SK-N-DZ (cell line): ENCODE results near the gene ZNF362.
"Not testable (repeated sequence)": the region's sequence is repeated elsewhere in the genome, so short reads cannot be mapped to it uniquely, and the experiment has no call there.

ENCODE experiments used
- DNase-seq: peaks from one replicate; pipeline ENCODE4 v3.0.0-alpha.2; 2015; ENCODE audit warnings: low spot score

The ZNF362 gene

DNA sequence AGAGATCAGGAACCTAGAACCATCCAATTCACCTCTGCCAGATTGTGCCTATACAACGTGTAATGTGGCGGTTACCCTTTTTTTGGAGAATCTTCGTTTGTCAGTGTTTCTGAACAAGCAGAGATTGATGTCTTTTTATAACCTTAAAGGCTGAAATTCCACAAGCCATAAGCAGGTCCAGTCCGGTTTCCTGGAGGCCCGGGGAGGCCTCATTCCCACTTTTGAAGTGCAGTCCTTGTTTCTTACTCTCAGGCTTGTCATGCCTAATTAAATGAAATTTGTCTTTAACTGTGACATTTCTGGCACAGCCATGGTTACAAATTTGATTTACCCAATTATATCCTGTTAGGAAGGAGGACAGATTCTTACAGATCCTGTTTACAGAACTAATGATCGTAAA, 27.8 kb downstream of the ZNF362 start:
- DNase-seq: peak; percentile 73

DNA sequence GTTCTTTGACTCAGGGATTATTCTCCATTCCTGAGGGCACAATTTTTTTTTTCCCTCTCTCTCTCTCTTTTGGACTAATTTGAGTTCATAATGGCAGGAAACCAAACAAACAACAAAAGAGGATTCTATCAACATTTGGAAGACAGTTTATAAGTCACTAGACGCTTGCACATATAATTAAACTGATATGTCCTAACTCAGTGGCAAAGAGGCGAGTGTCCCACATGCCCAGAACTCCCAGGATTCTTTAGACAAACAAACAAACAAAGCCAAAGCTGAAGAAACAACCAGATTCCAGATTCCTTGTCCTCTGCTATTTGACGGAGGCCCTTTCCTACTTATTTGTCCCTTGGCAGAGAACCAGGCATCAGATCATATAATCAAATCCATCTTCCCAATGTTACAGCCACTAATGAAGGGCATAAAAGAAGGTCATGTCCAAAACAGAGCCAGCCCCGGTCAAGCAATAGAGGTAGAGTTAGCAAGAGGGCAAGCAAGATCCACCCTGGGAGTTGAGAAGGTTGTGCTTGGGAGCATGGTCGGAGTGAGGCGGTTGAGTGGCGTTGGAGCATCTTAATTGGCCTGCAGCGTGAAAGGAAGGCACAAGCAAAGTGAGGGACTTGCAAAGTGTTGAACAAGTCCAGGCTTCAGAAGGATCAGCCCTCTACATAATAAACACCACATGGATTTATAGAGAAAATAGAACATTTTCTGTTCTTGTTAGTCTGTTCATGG, 30.3 kb downstream of the ZNF362 start:
- no peak for DNase-seq

DNA sequence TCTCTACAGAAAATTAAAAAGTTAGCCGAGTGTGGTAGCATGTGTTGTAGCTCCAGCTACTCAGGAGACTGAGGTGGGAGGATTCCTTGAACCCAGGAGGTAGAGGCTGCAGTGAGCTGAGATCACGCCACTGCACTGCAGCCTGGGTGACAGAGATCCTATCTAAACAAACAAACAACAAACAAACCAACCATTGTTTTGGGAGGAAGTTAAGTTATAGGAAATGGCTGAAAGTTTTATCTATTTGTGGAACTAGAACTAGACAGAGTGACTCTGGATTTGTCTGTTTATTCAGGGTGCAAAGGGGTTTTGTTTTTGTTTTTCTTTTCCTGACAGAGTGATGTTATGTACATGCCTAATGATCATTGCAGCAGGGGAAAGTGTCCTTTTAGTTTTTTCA, 31.0 kb downstream of the ZNF362 start:
- DNase-seq: no peak

DNA sequence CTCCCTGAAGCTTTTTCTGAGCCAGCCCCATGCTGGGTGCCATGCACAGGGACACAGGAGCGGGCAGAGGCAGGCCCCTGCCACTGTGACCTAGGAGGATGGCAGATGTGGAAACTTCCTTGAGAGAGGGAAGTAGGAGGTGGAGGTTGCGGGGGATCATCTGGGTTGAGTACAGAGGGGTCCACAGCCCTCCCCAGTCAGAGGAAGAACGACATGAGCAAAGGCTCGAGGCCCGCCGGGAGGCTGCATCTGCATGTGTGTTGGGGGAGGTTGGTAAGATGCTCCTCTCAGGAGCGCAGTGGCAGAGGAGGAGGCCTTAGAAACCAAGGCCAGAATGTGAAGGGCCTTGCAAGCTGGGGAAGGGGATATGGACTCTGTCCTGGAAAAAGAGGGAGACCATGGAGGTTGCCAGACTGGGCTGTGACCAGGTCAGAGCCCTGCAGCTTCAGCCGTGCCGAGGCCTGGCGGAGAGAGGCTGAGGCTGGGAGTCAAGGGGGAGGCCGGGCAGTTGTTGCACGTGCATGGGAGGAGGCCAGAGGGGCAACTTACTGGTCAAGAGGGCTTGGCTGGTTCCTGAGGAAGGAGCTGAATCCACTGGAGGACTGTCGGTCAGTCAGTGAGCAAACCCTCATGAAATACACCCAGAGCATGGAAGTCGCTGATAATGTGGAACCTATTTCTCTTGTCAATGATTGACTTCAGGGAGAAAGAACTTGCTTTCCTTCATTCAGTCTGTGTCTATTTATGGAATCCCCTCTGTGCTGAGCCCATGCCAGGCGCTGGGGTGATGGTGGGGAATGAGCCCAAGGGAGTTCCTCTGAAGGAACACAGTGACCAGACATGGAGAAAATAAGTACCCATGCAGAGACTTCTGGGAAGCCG, 32.9 kb downstream of the ZNF362 start:
- DNase-seq: no peak

DNA sequence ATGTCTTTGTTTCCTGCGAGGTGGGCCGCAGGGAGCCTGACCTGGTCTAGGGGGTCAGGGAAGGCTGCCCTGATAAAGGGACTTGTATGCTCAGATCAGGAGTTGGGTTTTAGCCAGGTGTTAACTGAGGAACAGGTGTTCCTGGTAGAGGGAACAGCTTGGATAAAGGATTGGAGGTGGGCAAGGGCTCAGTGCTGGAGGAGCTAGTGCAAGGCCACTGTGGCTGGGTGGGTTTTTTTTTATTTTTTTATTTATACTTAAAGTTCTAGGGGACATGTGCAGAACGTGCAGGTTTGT, 33.5 kb downstream of the ZNF362 start:
- DNase-seq: no peak

DNA sequence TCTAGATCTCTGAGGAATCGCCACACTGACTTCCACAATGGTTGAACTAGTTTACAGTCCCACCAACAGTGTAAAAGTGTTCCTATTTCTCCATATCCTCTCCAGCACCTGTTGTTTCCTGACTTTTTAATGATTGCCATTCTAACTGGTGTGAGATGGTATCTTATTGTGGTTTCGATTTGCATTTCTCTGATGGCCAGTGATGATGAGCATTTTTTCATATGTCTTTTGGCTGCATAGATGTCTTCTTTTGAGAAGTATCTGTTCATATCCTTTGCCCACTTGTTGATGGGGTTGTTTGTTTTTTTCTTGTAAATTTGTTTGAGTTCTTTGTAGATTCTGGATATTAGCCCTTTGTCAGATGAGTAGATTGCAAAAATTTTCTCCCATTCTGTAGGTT, 34.3 kb downstream of the ZNF362 start:
- DNase-seq: not testable (repeated sequence)

DNA sequence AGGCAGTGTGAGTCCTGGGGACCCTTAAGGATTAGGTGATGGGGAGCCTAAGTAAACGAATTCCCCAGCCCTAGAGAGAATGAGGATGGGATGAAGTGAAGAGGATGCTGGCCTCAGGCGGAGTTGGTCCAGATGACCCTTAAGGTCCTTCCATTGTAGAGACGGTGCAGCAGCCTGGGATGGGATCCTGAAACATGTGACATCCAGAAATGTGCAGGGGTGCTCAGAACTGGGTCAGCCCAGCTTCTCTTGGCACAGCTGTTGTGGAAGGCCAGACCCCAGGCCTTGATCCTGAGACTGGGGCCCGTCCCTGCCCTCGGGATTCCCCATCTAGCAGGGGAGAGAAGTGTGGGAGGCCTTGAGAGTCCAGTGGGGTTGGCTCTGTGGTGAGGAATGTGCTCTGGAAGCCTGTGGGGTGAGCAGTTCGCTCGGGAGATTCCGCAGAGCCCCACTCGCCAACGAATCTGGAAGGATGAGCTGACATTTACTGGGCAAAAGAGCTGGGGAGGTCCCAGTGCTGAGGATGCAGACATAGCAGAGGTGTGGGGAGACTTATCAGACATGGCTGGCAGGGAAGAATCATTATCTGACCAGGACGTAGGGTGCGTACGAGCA, 36.5 kb downstream of the ZNF362 start:
- no peak for DNase-seq

DNA sequence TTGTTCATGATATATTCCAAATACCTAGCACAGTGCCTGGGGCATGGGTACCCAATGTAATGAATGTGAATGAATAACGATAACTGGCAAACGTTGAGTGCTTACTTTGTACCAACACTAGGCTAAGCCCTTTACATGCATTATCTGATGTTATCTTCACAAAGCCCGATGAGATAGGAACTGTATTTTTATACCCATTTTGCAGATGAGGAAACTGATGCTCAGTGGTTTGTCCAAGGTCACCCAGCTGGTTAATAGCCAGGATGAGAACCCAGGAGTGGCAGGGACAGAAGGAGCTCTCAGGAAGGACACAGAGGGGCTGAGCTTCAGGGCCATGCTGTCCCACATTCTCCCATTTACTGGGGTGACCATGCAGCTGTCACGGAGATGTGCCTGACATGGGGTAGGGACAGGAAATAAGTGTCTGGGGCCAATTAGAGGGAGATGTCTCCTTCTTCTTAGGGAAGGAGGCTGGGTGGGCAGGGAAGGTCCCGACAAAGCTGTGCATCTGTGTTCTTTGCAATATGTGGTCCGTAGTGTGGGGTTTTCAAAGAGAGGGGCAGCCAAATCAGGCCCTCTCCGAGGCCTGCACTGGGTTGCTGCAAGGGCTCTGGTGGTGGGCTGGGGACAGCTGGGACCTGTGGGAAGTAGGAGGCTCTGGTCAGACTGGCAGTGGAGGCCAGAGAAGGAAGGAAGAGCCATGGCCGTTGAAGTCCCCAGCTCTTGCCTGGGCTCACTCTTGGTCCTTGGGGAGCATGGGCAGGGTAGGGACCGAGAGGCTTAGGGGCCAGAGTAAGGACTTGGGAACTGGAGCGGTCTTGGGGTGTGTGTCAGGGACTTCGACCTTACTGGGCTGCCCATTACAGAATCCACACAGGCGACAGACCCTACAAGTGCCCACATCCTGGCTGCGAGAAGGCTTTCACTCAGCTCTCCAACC, 38.0 kb downstream of the ZNF362 start:
- DNase-seq: no peak

DNA sequence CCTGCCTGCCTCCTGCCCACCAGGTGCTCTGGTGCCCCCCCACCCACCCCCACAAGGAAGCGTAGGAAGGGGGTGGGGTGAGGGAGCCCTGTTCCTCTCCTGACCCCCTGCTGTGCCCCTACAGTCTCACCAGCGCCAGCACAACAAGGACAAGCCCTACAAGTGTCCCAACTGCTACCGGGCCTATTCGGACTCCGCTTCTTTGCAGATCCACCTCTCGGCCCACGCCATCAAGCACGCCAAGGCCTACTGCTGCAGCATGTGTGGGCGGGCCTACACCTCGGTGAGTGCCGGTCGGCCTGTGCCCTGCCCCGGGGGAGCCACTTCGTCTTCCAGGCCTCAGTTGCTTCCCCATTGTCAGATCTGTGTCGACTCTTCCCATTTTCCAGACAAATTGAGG, 38.7 kb downstream of the ZNF362 start:
- DNase-seq: no peak

DNA sequence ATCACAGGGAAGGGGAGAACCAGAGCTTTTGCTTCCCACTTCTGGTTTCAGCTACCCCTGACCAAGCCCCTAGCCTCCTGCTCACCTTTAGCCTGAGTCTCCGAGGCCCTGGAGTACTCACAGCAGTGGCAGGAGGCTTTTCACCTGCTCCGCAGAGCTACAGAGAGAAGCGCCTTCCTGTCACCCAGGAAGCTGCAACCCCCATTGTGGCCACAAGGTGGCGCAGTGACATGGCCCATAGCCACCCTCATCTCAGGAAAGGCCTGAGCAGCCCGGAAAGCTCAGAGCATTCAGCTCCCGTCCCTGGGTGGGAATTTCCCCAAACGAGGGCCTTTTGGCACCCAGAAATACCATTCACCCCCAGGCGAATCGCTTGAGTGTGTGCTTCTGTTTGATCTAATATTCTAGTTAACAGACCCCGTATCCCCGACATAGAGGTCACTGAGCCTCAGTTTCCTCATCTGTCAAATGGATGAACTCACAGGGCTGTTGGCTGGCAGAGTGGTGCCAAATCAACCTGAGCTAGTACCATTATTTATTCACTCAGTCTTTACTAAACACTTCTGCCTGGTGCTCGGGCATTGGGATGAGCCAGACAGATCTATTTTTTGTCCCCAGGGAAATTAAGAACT, 39.3 kb downstream of the ZNF362 start:
- DNase-seq: peak; percentile 67

DNA sequence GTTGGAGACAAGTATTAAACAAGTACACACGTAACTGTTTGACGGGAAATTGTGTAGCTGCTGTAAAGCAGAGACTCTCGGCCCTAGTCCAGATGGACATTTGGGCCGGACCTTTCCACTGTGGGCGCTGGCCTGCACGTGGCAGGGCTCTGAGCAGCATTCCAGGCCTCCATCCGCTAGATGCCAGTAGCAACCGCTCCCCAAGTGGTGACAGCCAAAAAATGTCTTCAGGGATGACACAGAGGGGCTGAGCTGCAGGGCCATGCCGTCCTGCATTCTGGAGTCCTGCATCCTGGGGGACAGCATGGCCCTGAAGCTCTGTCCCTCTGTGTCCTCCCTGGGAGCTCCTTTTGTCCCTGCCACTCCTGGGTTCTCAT, 39.8 kb downstream of the ZNF362 start:
- no peak for DNase-seq

DNA sequence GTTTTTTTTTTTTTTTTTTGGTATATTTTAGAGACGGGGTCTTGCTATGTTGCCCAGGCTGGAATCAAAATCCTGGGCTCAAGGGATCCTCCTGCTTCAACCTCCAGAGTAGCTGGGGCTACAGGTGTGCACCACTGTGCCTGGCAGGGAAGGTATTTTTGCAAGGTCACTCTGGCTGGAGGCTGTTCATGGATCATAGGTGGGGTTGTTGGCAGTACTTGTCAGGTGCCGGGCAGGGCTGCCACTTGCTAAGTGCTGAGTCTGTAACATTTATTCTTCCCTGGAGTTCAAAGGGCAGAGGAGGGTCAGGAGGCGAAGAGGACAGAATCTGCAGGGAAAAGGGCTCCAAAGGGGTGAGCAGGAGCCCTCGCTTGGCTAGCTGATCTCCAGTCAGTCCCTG, 40.5 kb downstream of the ZNF362 start:
- no peak for DNase-seq

DNA sequence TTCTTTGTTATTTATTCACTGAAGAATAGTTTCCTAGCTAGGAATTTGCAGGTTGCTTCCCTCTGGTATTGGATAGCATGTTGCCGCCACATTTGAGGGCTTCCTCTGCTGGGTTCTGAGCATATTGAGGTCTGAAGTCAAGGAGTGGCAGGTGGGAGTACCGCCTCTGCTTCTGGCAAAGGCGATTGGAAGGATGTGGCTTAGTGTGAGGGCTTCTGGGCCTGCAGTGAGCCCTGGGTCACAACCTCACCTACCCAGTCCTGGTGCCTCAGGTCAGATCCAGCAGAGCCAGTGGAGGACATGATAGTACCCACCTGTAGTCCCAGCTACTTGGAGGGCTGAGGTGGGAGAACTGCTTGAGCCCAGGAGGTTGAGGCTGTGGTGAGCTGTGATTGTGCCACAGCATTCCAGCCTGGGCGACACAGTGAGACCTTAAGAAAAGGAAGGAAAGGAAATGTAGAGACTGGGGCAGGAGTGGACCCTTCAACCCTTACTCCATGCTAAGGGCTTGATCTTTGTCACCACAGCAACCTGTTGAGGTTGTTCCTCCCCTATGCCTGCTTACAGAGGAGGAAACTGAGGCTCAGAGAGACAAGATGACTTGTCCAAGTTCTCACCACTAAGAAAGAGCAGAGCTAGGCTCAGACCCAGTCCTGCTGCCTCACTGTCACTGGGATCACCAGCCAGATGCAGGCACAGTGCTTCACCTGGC, 41.8 kb downstream of the ZNF362 start:
- no peak for DNase-seq

DNA sequence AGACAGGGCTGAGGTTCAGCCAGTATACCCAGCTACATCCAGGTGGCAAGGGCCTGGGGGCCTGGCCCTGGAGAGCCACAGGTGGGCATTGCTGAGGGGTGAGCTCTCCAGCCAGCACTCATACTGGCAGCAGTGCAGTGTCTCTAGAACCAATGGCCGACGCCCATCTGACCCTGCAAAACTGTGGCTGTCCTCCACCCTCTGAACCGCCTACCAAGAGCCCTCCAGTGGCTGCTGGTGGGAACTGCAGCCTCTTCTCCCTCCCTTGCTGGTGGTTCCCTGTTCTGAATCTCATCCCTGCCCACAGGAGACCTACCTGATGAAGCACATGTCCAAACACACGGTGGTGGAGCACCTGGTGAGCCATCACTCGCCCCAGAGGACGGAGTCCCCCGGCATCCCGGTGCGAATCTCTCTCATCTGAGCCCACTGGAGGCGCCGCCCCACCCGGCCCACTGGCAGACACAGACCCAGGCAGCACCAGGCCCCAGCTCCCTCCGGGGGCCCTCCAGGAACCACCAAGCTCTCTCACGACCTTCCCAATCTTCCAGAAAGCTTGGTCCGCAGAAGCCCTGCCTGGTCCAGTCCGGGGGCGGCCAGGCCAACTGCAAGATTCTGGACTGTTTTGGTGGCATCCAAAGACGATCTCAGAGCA, 42.5 kb downstream of the ZNF362 start:
- peak; percentile 53 for DNase-seq

DNA sequence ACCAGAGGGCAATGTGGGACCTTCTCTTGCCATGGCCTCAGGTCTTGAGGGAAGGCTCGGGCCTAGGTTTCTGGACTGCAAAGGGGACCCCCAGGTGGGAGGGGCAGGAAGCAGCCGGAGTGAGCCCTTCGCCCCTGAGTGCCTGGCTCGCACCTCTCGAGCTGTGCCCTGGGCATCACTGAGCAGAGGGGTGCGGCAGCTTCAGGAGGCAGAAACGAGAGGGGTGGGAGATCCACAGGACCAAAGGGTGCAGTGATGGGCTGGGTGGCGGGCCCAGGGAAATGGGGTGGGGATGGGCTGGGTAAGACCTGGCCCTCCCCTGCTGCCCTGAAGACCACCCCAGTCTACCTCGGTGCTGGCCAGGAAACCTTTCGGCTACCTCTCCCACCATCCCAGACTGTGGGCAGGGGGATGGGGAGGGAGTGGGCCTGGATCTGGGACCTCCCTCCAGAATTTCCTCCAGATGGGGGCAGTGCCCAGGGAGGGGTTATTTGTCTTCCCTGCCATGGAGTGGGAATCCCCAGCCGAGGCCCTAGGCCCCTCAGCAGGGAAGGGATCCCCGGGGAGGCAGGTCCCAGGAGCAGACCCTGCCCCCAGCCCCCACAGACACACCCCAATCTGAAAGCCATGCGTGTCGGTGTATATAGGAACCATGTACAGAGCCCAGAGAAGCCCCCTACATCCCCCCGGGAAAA, 43.3 kb downstream of the ZNF362 start:
- no peak for DNase-seq

DNA sequence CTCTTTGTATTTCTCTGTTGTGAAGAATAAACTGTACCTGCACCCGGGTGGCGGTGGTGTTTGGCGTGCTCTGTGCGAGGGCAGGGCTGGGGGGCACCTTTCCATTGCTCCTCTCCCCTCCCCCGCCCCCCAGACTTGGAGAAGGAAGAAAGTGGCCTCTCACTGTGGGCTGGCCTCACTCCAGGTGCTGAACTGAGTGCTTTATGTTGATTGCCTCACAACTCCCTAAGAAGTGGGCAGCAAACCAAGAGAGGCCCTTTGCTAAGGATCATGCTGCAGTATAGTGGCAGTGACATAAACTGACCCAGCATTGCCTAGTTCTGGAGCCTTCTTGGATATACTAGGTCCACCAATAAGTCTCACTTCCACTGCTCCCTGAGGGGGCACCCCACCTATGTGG, 44.4 kb downstream of the ZNF362 start:
- no peak for DNase-seq

DNA sequence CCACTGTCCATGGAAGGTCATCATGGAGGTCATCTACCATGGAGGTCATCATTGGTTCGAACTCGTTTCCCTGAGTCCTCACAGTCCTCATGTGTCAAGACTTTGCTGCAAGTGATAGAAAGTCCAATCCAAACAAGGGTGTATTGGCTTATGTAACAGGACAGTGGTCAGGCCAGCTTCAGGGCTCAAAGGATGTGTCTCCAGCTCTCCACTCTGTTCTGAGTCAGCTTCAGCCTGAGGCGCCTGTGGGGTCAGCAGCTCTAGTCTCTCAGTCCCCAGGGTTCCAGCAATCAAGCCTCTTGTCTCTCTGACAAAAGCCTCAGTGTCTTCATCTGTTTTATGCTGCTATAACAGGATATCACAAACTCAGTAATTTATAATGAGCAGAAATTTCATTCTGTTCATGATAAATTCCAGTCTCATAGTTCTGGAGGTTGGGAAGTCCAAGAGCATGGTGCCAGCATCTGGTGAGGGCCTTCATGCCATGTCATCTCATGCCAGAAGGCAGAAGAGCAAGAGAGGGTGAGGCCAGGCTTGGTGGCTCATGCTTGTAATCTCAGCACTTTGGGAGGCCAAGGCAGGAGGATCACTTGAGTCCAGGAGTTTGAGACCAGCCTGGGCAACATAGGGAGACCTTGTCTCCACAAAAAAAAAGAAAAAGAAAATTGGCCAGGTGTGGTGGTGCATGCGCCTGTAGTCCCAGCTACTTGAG, 45.1 kb downstream of the ZNF362 start:
- no peak for DNase-seq

DNA sequence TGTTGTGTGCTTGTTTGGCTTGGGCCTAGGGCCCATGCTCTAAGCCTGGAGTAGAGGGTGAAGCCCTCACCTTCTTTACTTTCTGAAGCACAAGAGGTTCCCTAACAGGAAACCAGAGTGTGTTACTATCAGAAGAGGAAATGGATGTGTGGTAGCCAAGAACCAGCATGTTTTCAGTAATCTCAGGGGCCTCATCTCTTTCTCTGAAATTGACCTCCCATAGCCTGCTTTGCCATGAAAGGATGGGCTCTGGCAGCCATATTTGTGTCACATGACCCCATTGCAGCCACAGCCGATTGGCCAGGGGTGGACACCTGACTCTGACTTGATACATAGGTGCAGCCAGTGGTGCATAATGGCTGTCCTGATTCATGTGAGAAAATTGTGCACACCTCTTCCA, 46.0 kb downstream of the ZNF362 start:
- DNase-seq: no peak

DNA sequence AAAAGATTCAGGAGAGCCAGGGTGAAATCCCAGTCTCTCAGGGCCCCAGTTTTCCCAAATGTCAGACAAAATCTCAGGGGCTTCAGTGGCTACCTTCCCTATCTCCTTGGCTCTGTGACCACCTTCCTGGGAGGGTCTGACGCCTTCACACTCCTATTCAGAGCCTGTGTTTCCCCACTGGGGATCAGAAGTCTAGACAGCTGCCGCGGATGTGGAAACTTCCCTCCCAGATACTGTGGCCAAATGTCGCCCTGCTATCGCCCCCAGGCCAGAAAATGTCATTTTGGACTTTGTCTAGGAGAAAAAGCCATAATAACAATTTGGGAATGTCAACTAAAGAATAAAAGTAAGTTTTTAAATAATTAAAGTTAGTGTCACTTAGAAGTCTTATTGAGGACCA, 48.7 kb downstream of the ZNF362 start:
- no peak for DNase-seq
